ENCODE data around the gene TMC5. TPM values are rescaled to one million over a fixed set of nuclear protein-coding genes. Genes with fewer than 3 reads are reported as not detected.

The TMC5 gene
- total and polyA plus RNA-seq, 2 of the 13 experiments (the other 11 are each of a cell fraction or from before 2014, with no cell fraction given): 0.09 to 0.41 TPM

DNA sequence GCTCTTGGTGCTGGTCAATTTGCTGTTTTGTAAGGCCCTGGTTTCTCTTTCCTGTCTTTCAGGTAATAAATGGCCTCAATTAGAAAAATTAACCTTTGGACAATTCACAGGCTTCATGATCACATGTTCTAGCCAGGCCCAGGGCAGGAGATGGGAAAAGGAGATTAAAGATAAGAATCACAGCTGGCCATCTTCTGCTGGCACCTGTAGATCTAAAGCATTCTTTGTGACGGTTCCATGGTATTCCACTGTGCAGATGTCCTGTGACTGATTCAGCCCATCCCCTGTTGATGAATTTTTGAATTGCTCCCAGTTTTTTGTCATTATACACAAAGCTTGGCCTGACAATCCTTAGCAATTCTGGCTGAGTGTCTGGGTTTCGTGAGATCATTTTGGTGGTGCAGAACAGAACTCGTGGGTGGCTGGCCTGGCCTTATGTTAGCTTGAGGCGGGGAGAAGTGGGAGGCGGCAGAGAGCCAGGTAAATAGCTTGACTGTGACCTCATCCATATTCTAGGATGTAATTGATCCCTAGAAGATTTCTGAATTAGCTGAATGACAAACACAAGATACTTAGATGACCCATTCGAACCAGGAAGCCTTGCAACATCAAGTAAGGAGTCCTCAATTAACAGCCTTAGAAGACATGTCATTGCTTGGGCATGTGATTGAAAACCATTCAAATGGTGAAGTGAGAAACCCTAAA lies 14.1 kb downstream of the TMC5 start:
- H3K79me2 ChIP-seq (ENCODE audit: insufficient read depth, low read length): no peaks in the 10 kb centered on the region
- H3K4me3 ChIP-seq (replicated peaks in 1 of 3; ENCODE audit: insufficient read depth in 1 of 3, low read depth in 2 of 3, low read length in 3 of 3): no peak overlapping the region
- no peak overlapping the region for H3K9ac ChIP-seq (ENCODE audit: insufficient read depth, low read depth, low read length)
- no peaks in the 10 kb centered on the region for H4K20me1 ChIP-seq (ENCODE audit: insufficient read depth, low read length)
- TF ChIP-seq, protein P1, sequence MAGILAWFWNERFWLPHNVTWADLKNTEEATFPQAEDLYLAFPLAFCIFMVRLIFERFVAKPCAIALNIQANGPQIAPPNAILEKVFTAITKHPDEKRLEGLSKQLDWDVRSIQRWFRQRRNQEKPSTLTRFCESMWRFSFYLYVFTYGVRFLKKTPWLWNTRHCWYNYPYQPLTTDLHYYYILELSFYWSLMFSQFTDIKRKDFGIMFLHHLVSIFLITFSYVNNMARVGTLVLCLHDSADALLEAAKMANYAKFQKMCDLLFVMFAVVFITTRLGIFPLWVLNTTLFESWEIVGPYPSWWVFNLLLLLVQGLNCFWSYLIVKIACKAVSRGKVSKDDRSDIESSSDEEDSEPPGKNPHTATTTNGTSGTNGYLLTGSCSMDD (CRISPR knock-in tag; IDR thresholded peaks at IDR 0.05): 0 out of 2 replicates have a peak, but pooled peaks have one; percentile 28
- TF ChIP-seq ZNF720 (CRISPR knock-in tag; IDR thresholded peaks at IDR 0.05) (no peak), ZNF550 (CRISPR knock-in tag; IDR thresholded peaks at IDR 0.05; ENCODE audit: borderline replicate concordance) (no peak), ZNF264 (CRISPR knock-in tag; IDR thresholded peaks at IDR 0.05) (no peak)
- ATAC-seq: no peak
- DNase-seq (ENCODE audit: low spot score): no peak
- H3K4me1 ChIP-seq (ENCODE audit: insufficient read depth, low read length): peaks cover 15% of the 10 kb centered on the region
- H3K27me3 ChIP-seq (ENCODE audit: control insufficient read depth in 1 of 2, insufficient read depth in 2 of 2, low read length in 2 of 2): peaks cover 1 to 7% of the 10 kb centered on the region in 2 experiments; a peak in 3 of 5 replicates
- 32% methylated on average over 6 of the region's 6 CpGs for WGBS (ENCODE audit: low lambda C conversion rate)
- no peaks in the 10 kb centered on the region for H3K36me3 ChIP-seq (replicated peaks in 1 of 2; ENCODE audit: control insufficient read depth in 1 of 2, insufficient read depth in 2 of 2, low read length in 2 of 2)
- intact Hi-C loops (cut with micrococcal nuclease; ENCODE audit: unreplicated experiment) (no loop called here), in situ Hi-C loops (cut with HindIII; ENCODE audit: extremely low pct_ligation_motif_present, low pct_unique_long_range_greater_than_20kb) (no loop called here)
- ChIA-PET POLR2A (no interaction called here), CTCF (ENCODE audit: low intra/inter-chr PET ratio, low total read pairs) (no interaction called here)
- no peak overlapping the region for H3K4me2 ChIP-seq (ENCODE audit: low read depth, low read length)
- no TSS peak for BruUV-seq (replicated peaks)
- H3K27ac ChIP-seq (ENCODE audit: extremely low read length, insufficient read depth, low read length): no peak overlapping the region
- H3K9me3 ChIP-seq (ENCODE audit: low read length): no peaks in the 10 kb centered on the region
- peak overlapping the region; percentile 32 for H2AFZ ChIP-seq (ENCODE audit: low read length)
- no peak for FAIRE-seq

GRCh38 chr16:19432429-19432828 lies 14.7 kb downstream of the TMC5 start:
- Histone ChIP-seq H3K27ac (ENCODE audit: extremely low read length, insufficient read depth, low read length) (no peak overlapping the region), H4K20me1 (ENCODE audit: insufficient read depth, low read length) (no peaks in the 10 kb centered on the region), H3K4me2 (ENCODE audit: low read depth, low read length) (no peak overlapping the region), H3K9me3 (ENCODE audit: low read length) (no peaks in the 10 kb centered on the region), H3K27me3 (ENCODE audit: control insufficient read depth in 1 of 2, insufficient read depth in 2 of 2, low read length in 2 of 2) (peaks cover 0 to 7% of the 10 kb centered on the region in 2 experiments; a peak in 2 of 5 replicates), H3K36me3 (replicated peaks in 1 of 2; ENCODE audit: control insufficient read depth in 1 of 2, insufficient read depth in 2 of 2, low read length in 2 of 2) (no peaks in the 10 kb centered on the region), H3K4me1 (ENCODE audit: insufficient read depth, low read length) (peaks cover 15% of the 10 kb centered on the region), H3K9ac (ENCODE audit: insufficient read depth, low read depth, low read length) (no peak overlapping the region), H3K79me2 (ENCODE audit: insufficient read depth, low read length) (no peaks in the 10 kb centered on the region), H2AFZ (ENCODE audit: low read length) (no peak overlapping the region), H3K4me3 (replicated peaks in 1 of 3; ENCODE audit: insufficient read depth in 1 of 3, low read depth in 2 of 3, low read length in 3 of 3) (no peak overlapping the region)
- FAIRE-seq: no peak
- CTCF ChIA-PET (ENCODE audit: low intra/inter-chr PET ratio, low total read pairs): no interaction called here
- intact Hi-C loops (cut with micrococcal nuclease; ENCODE audit: unreplicated experiment) (no loop called here), in situ Hi-C loops (cut with HindIII; ENCODE audit: extremely low pct_ligation_motif_present, low pct_unique_long_range_greater_than_20kb) (no loop called here)
- ATAC-seq: no peak; the same call in 2 of the 3 replicates
- POLR2A ChIA-PET: no interaction called here
- no TSS peak for BruUV-seq (replicated peaks)
- DNase-seq (ENCODE audit: low spot score): peak; percentile 71
- 0 out of 2 replicates have a peak, but pooled peaks have one; percentile 9 for TF ChIP-seq BHLHE40 (IDR thresholded peaks at IDR 0.05; ENCODE audit: low read length)
- no peak for TF ChIP-seq ZSCAN20 (CRISPR knock-in tag; IDR thresholded peaks at IDR 0.05; ENCODE audit: borderline replicate concordance)
- TF ChIP-seq CEBPG (CRISPR knock-in tag; IDR thresholded peaks at IDR 0.05): peak; percentile 50
- TF ChIP-seq MEIS1 (CRISPR knock-in tag; IDR thresholded peaks at IDR 0.05; ENCODE audit: borderline replicate concordance): no peak
- no peak for TF ChIP-seq ZNF232 (CRISPR knock-in tag; IDR thresholded peaks at IDR 0.05; ENCODE audit: borderline replicate concordance)
- TF ChIP-seq FOXA1 (IDR thresholded peaks at IDR 0.05): no peak
- 0 out of 2 replicates have a peak, but pooled peaks have one; percentile 31 for TF ChIP-seq FOXA1 (CRISPR knock-in tag; IDR thresholded peaks at IDR 0.05)
- TF ChIP-seq GABPA (IDR thresholded peaks at IDR 0.05; ENCODE audit: low read depth, low read length): no peak
- peak; percentile 61; the same call in 1 of the 2 replicates for TF ChIP-seq GABPA (CRISPR knock-in tag; IDR thresholded peaks at IDR 0.05; ENCODE audit: low read depth)
- TF ChIP-seq, protein P2, sequence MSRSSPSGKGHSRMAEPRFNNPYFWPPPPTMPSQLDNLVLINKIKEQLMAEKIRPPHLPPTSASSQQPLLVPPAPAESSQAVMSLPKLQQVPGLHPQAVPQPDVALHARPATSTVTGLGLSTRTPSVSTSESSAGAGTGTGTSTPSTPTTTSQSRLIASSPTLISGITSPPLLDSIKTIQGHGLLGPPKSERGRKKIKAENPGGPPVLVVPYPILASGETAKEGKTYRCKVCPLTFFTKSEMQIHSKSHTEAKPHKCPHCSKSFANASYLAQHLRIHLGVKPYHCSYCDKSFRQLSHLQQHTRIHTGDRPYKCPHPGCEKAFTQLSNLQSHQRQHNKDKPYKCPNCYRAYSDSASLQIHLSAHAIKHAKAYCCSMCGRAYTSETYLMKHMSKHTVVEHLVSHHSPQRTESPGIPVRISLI (CRISPR knock-in tag; IDR thresholded peaks at IDR 0.05; ENCODE audit: borderline replicate concordance): no peak
- no peak for TF ChIP-seq ZNF772 (CRISPR knock-in tag; IDR thresholded peaks at IDR 0.05)
- 0 out of 2 replicates have a peak, but pooled peaks have one; percentile 34 for TF ChIP-seq GATAD2A (CRISPR knock-in tag; IDR thresholded peaks at IDR 0.05)
- peak; percentile 92 for TF ChIP-seq ELF3 (CRISPR knock-in tag; IDR thresholded peaks at IDR 0.05)
- TF ChIP-seq HMG20A (CRISPR knock-in tag; IDR thresholded peaks at IDR 0.05; ENCODE audit: borderline replicate concordance): 0 out of 2 replicates have a peak, but pooled peaks have one; percentile 42
- TF ChIP-seq ZNF12 (CRISPR knock-in tag; IDR thresholded peaks at IDR 0.05): 0 out of 2 replicates have a peak, but pooled peaks have one; percentile 9
- TF ChIP-seq SOX5 (CRISPR knock-in tag; IDR thresholded peaks at IDR 0.05; ENCODE audit: borderline replicate concordance): peak; percentile 42
